Prostate gland (tissue), 2 donors: ENCODE measurements around the gene OR10AD1. TPM values are rescaled to one million over a fixed set of nuclear protein-coding genes. Genes with fewer than 3 reads are reported as not detected.
A peak's percentile ranks its signal among the peaks of the same experiment; 100 is the strongest.

Experiments used
- DNase-seq: peaks from one replicate; pipeline ENCODE4 v3.0.0-alpha.2; 2019; ENCODE audit warnings: low spot score
- H3K27ac ChIP-seq, 2 donors: fragments of 200-600 bp; sonication (generic); 2 replicates each; pipeline ENCODE4 v1.5.1; 2017 to 2019
- H3K27me3 ChIP-seq: fragments of 200-600 bp; sonication (generic); replicated peaks from 2 replicates; pipeline ENCODE4 v1.5.1; 2019; ENCODE audit not compliant: insufficient read depth
- H3K36me3 ChIP-seq, 2 donors: fragments of 200-600 bp; sonication (generic); 1 replicate in 1 of 2; 2 replicates in 1 of 2; pipeline versions ENCODE4 v1.5.1 to v1.8.1; 2017 to 2019
- H3K4me1 ChIP-seq: fragments of 200-600 bp; sonication (generic); replicated peaks from 2 replicates; pipeline ENCODE4 v1.5.1; 2019
- H3K4me3 ChIP-seq, 2 donors: fragments of 200-600 bp; sonication (generic); 2 replicates each; pipeline ENCODE4 v1.5.1; 2017 to 2019
- H3K9me3 ChIP-seq: fragments of 200-600 bp; sonication (generic); 2 replicates; pipeline ENCODE4 v1.5.1; 2017
- POLR2A ChIP-seq: fragments of 450-650 bp; IDR thresholded peaks from one replicate; pipeline ENCODE4 v1.6.1; 2016; ENCODE audit warnings: antibody characterized with exemption, mild to moderate bottlenecking
- POLR2AphosphoS5 ChIP-seq: sonication (generic); formaldehyde crosslinking; IDR thresholded peaks from one replicate; pipeline ENCODE4 v1.6.1; 2017; ENCODE audit warnings: antibody characterized with exemption
- WGBS: methylation state at CpG from one replicate; pipeline ENCODE4 v1.1.5; 2018; 5-methylcytosine and 5-hydroxymethylcytosine counted together
- intact Hi-C: fragments of 100-400 bp; cut with DNase I; formaldehyde crosslinking; loops from one replicate; pipeline ENCODE4 v1.14.2; 2022
- total RNA-seq, 2 donors: library from RNA; depleted of rRNA; stranded (reverse); fragments of >200 nt; gene quantifications; one replicate each; pipeline ENCODE4 v1.1.0, GENCODE V29; 2016
- TF ChIP-seq, protein P1 (sequence below), 4 experiments: fragments of 200-600 bp in 2 of 4; fragments of 450-650 bp in 2 of 4; sonication (generic) in 2 of 4; IDR thresholded peaks; 1 replicate in 3 of 4; 2 replicates in 1 of 4; pipeline ENCODE4 v1.5.1; 2016 to 2019; ENCODE audit warnings: antibody characterized with exemption in 4 of 4, mild to moderate bottlenecking in 2 of 4, moderate library complexity in 2 of 4

The OR10AD1 gene
- total RNA-seq, 2 donors from 2014 or later: not detected

DNA sequence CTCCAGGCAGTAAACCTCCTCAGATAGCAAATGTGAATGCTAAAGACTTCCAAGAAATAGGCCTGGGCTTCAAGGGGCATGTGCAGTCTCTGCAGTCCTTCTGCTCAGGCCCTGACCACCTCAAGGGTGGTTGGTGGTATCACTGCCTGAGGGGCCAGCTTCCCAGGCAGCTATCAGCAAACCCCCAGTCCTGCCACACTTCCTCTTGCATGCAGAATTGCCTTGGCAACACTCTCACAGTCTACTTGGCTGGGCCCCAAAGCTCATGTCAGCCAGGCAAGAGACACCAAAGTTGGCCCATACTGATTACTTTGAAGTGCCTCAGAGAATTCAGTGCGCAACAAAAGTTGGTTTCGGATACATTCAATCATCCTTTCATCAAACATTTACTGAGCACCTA is 42.3 kb downstream of the OR10AD1 start:
- TF ChIP-seq, protein P1, sequence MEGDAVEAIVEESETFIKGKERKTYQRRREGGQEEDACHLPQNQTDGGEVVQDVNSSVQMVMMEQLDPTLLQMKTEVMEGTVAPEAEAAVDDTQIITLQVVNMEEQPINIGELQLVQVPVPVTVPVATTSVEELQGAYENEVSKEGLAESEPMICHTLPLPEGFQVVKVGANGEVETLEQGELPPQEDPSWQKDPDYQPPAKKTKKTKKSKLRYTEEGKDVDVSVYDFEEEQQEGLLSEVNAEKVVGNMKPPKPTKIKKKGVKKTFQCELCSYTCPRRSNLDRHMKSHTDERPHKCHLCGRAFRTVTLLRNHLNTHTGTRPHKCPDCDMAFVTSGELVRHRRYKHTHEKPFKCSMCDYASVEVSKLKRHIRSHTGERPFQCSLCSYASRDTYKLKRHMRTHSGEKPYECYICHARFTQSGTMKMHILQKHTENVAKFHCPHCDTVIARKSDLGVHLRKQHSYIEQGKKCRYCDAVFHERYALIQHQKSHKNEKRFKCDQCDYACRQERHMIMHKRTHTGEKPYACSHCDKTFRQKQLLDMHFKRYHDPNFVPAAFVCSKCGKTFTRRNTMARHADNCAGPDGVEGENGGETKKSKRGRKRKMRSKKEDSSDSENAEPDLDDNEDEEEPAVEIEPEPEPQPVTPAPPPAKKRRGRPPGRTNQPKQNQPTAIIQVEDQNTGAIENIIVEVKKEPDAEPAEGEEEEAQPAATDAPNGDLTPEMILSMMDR (IDR thresholded peaks at IDR 0.05): no peak
- TF ChIP-seq POLR2AphosphoS5 (no peak), POLR2A (no peak)
- Histone ChIP-seq H3K27ac (no peak overlapping the region), H3K9me3 (no peaks in the 10 kb centered on the region), H3K27me3 (no peaks in the 10 kb centered on the region), H3K4me3 (no peak overlapping the region), H3K4me1 (no peaks in the 10 kb centered on the region), H3K36me3 (no peaks in the 10 kb centered on the region)
- intact Hi-C loops: no loop called here
- WGBS: 70% methylated on average over 2 of the region's 2 CpGs
- no peak for DNase-seq

DNA sequence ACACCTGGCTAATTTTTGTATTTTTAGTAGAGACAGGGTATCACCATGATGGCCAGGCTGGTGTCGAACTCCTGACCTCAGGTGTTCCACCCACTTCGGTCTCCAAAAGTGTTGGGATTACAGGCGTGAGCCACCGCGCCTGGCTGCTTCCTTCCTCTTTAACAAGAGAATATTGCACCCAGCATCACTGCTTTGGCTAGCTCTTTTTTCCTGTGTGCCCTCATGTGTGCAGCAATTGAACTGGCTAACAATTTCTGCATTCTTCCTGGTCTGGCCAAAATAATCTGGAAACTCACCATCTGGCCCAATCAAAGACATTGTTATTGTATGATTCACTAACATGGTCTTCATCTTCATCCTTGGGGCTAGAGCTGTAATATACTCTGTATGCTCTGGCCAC is 43.0 kb downstream of the OR10AD1 start:
- DNase-seq: no peak
- no peaks in the 10 kb centered on the region for H3K4me1 ChIP-seq
- H3K27me3 ChIP-seq: no peaks in the 10 kb centered on the region
- no peaks in the 10 kb centered on the region for H3K9me3 ChIP-seq
- WGBS: 90% methylated on average over 5 of the region's 5 CpGs
- H3K36me3 ChIP-seq: no peaks in the 10 kb centered on the region
- intact Hi-C loops: no loop called here
- TF ChIP-seq POLR2A: no peak
- TF ChIP-seq, protein P1 (IDR thresholded peaks at IDR 0.05): no peak
- H3K4me3 ChIP-seq: no peak overlapping the region
- no peak overlapping the region for H3K27ac ChIP-seq

DNA sequence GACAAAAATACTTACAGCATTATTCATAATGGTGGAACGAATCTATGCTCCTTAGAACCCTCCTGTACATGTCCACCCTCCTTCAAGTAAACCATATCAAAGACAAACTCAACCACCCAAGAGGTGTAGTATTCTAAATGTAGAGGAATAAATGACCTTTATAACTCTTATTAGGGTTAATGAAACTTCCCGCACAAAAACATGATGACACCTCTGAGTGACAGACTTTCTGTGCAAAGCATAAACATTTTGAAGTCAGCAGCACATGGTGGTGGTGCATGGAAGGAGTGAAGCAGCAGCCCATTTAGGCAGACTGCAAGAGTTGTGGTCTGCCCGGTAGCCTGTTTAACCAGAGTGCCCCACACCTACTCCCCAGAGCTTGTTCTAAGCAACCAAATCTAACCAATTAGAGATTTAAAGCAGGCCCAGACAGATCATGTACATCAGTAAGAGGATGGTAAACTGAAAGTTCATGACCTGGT is 45.2 kb downstream of the OR10AD1 start:
- Histone ChIP-seq H3K9me3 (no peaks in the 10 kb centered on the region), H3K4me3 (peak overlapping the region; percentile 72 to 75), H3K36me3 (no peaks in the 10 kb centered on the region), H3K4me1 (no peaks in the 10 kb centered on the region), H3K27ac (peak overlapping the region; percentile 68 to 82), H3K27me3 (no peaks in the 10 kb centered on the region)
- TF ChIP-seq, protein P1 (IDR thresholded peaks at IDR 0.05): no peak
- no peak for TF ChIP-seq POLR2A
- TF ChIP-seq POLR2AphosphoS5: no peak
- DNase-seq: no peak
- 64% methylated on average over 3 of the region's 3 CpGs for WGBS
- intact Hi-C loops: loop anchor here (5.0 kb wide), 2 partner anchors 36 to 51 kb away; partner anchors contain the start of gene SENP1

DNA sequence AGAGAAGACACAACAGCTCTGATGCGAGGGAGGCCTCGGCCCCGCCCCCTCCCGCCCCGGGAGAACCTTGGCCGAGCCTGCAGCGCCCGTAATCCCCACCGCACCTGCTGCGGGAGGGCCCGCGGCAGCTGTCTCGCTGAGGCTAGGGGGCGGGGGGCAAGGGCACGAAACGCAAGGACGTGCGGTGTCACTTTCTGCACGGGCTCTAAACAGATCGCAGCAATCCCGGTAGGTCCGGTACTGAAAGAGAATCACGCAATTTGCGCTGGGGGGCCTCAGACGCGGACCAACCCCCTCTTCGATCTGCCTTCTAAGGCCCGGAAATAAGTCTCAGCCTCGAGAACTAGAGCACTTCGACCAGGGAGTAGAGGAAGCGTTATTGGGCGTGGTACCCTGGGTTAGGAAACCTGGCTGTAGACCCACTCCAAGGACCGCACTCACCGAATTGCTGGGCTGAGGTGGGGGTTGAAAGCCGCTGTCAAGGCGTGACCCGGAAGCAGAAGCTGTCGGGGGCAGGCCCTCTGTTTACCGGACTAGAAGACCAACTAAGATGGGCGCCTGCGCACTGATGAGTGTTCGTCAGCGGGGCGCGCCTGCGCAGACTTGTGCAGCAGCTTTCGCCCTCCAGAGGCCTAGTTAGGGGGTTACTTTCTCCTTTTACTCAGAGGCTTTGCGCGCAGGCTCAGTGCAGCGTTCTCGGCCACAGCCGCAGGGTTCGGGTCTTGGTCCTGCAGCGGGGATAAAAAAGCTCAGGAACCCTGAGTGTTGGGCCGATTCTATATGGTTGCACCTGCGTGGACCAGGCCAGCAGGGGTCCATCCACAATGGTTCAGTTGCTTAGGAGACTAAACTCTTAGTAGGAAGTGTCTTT is 45.8 kb downstream of the OR10AD1 start, which contains the start of gene ASB8:
TSS of gene ASB8 (minus strand) at position 498 of the 871 bp plus-strand sequence. CDS start 4,019 bp downstream, outside the sequence.
- peak; percentile 96 for DNase-seq
- no peaks in the 10 kb centered on the region for H3K9me3 ChIP-seq
- no peaks in the 10 kb centered on the region for H3K36me3 ChIP-seq
- intact Hi-C loops: loop anchor here (5.0 kb wide), 2 partner anchors 35 to 50 kb away; partner anchors contain the start of gene SENP1
- TF ChIP-seq POLR2A (peak; percentile 31), POLR2AphosphoS5 (peak; percentile 97)
- TF ChIP-seq, protein P1 (IDR thresholded peaks at IDR 0.05): peak in 3 of 4 experiments; percentile 37 to 73 (median 67)
- under 1% methylated on average over 56 of the region's 56 CpGs for WGBS
- H3K4me1 ChIP-seq: no peaks in the 10 kb centered on the region
- peak within 1 kb of the TSS; percentile 72 to 75 for H3K4me3 ChIP-seq
- H3K27ac ChIP-seq: peak within 1 kb of the TSS; percentile 68 to 82
- H3K27me3 ChIP-seq: no peaks in the 10 kb centered on the region
